SK-N-SH treated with all-trans-retinoic acid at 6 μM for 48 hours (cell line): ENCODE results near the gene KIAA0825.

Experiments
- ATAC-seq: fragments of 200-7000 bp; cut with Tn5 transposase; 3 replicates; pipeline ENCODE4 v1.9.1; 2020; ENCODE audit warnings: mild to moderate bottlenecking, moderate library complexity
- ARNTL ChIP-seq: fragments of 450-650 bp; formaldehyde crosslinking; IDR thresholded peaks from 2 replicates; pipeline ENCODE4 v1.5.0; 2020; ENCODE audit warnings: low read depth, mild to moderate bottlenecking, moderate library complexity, borderline replicate concordance
- BACH2 ChIP-seq: fragments of 250-450 bp; sonication (Bioruptor Pico); IDR thresholded peaks from 2 replicates; pipeline ENCODE4 v1.9.0; 2021; ENCODE audit warnings: mild to moderate bottlenecking, borderline replicate concordance
- CREB5 ChIP-seq: fragments of 250-450 bp; sonication (Bioruptor Pico); IDR thresholded peaks from 2 replicates; pipeline ENCODE4 v1.5.1; 2020; ENCODE audit warnings: low read depth, mild to moderate bottlenecking, moderate library complexity
- CSDC2 ChIP-seq: fragments of 250-450 bp; sonication (Bioruptor Pico); IDR thresholded peaks from 2 replicates; pipeline ENCODE4 v1.5.0; 2020; ENCODE audit warnings: mild to moderate bottlenecking, moderate library complexity
- CSRNP3 ChIP-seq: fragments of 250-450 bp; sonication (Bioruptor Pico); IDR thresholded peaks from 2 replicates; pipeline ENCODE4 v1.5.1; 2021; ENCODE audit warnings: mild to moderate bottlenecking, moderate library complexity
- ESRRG ChIP-seq: fragments of 250-450 bp; sonication (Bioruptor Pico); IDR thresholded peaks from 2 replicates; pipeline ENCODE4 v1.6.1; 2021; ENCODE audit warnings: mild to moderate bottlenecking
- GLIS3 ChIP-seq: fragments of 250-450 bp; sonication (Bioruptor Pico); IDR thresholded peaks from 2 replicates; pipeline ENCODE4 v1.5.0; 2020; ENCODE audit warnings: mild to moderate bottlenecking, moderate library complexity
- ISL1 ChIP-seq: fragments of 250-450 bp; sonication (Bioruptor Pico); IDR thresholded peaks from 2 replicates; pipeline ENCODE4 v2.1.2; 2022; ENCODE audit warnings: mild to moderate bottlenecking, moderate library complexity
- OSR1 ChIP-seq: fragments of 250-450 bp; sonication (Bioruptor Pico); IDR thresholded peaks from 2 replicates; pipeline ENCODE4 v1.8.0; 2022; ENCODE audit warnings: moderate library complexity, mild to moderate bottlenecking, inconsistent platforms
- PATZ1 ChIP-seq: fragments of 250-450 bp; sonication (Bioruptor Pico); IDR thresholded peaks from 2 replicates; pipeline ENCODE4 v1.8.0; 2020; ENCODE audit warnings: mild to moderate bottlenecking, moderate library complexity, borderline replicate concordance
- POU6F1 ChIP-seq: fragments of 250-450 bp; sonication (Bioruptor Pico); IDR thresholded peaks from 2 replicates; pipeline ENCODE4 v1.8.0; 2021; ENCODE audit warnings: low read depth, mild to moderate bottlenecking, moderate library complexity, borderline replicate concordance
- RARB ChIP-seq: fragments of 250-450 bp; sonication (Bioruptor Pico); IDR thresholded peaks from 2 replicates; pipeline ENCODE4 v1.8.0; 2021; ENCODE audit warnings: mild to moderate bottlenecking, moderate library complexity
- SNAI2 ChIP-seq: fragments of 250-450 bp; sonication (Bioruptor Pico); IDR thresholded peaks from 2 replicates; pipeline ENCODE4 v1.5.0; 2020; ENCODE audit warnings: mild to moderate bottlenecking, moderate library complexity
- TCF4 ChIP-seq: fragments of 250-450 bp; sonication (Bioruptor Pico); IDR thresholded peaks from 2 replicates; pipeline ENCODE4 v1.8.0; 2021; ENCODE audit warnings: mild to moderate bottlenecking, moderate library complexity, borderline replicate concordance
- TOX ChIP-seq: fragments of 250-450 bp; sonication (Bioruptor Pico); IDR thresholded peaks from 2 replicates; pipeline ENCODE4 v1.8.0; 2021; ENCODE audit warnings: mild to moderate bottlenecking, moderate library complexity, borderline replicate concordance
- TSHZ2 ChIP-seq: fragments of 250-450 bp; sonication (Bioruptor Pico); IDR thresholded peaks from 2 replicates; pipeline ENCODE4 v1.5.0; 2020; ENCODE audit warnings: mild to moderate bottlenecking, moderate library complexity
- ZFP3 ChIP-seq: fragments of 250-450 bp; sonication (Bioruptor Pico); IDR thresholded peaks from 2 replicates; pipeline ENCODE4 v1.5.0; 2020; ENCODE audit warnings: mild to moderate bottlenecking, moderate library complexity
- ZFP30 ChIP-seq: fragments of 450-650 bp; formaldehyde crosslinking; IDR thresholded peaks from 2 replicates; pipeline ENCODE4 v1.5.0; 2022; ENCODE audit warnings: mild to moderate bottlenecking, moderate library complexity
- ZNF565 ChIP-seq: fragments of 450-650 bp; formaldehyde crosslinking; conservative IDR thresholded peaks from 2 replicates; pipeline ENCODE4 v1.5.0; 2020; ENCODE audit warnings: low read depth, mild to moderate bottlenecking, moderate library complexity
- ZNF70 ChIP-seq: fragments of 450-650 bp; formaldehyde crosslinking; IDR thresholded peaks from 2 replicates; pipeline ENCODE4 v1.5.0; 2020; ENCODE audit warnings: mild to moderate bottlenecking, moderate library complexity
- ZNF8 ChIP-seq: fragments of 450-650 bp; formaldehyde crosslinking; IDR thresholded peaks from 2 replicates; pipeline ENCODE4 v1.5.0; 2020; ENCODE audit warnings: mild to moderate bottlenecking, moderate library complexity

The KIAA0825 gene

GRCh38 chr5:94157704-94158539, 460.5 kb downstream of the KIAA0825 start:
- TF ChIP-seq TCF4 (CRISPR knock-in tag), result no peak
- no peak for TF ChIP-seq RARB (CRISPR knock-in tag)
- TF ChIP-seq GLIS3 (CRISPR knock-in tag), result no peak
- no peak for TF ChIP-seq ZNF565 (CRISPR knock-in tag)
- TF ChIP-seq CREB5 (CRISPR knock-in tag), result no peak
- TF ChIP-seq TOX (CRISPR knock-in tag), result no peak
- no peak for TF ChIP-seq ZNF70 (CRISPR knock-in tag)
- TF ChIP-seq BACH2 (CRISPR knock-in tag), result no peak
- no peak for TF ChIP-seq CSDC2 (CRISPR knock-in tag)
- TF ChIP-seq ARNTL (CRISPR knock-in tag), result no peak
- no peak for TF ChIP-seq PATZ1 (CRISPR knock-in tag)
- no peak for ATAC-seq

- ATAC-seq, result 0 out of 3 replicates have a peak, but pooled peaks have one; percentile 28
- TF ChIP-seq GLIS3 (CRISPR knock-in tag), result no peak
- TF ChIP-seq TOX (CRISPR knock-in tag), result no peak
- no peak for TF ChIP-seq CSDC2 (CRISPR knock-in tag)
- TF ChIP-seq CSRNP3 (CRISPR knock-in tag), result no peak
- TF ChIP-seq OSR1 (CRISPR knock-in tag), result no peak
- no peak for TF ChIP-seq ISL1
- no peak for TF ChIP-seq ZNF565 (CRISPR knock-in tag)
- no peak for TF ChIP-seq POU6F1 (CRISPR knock-in tag)
- no peak for TF ChIP-seq ESRRG
- no peak for TF ChIP-seq TCF4 (CRISPR knock-in tag)
- no peak for TF ChIP-seq CREB5 (CRISPR knock-in tag)
- TF ChIP-seq TSHZ2 (CRISPR knock-in tag), result no peak
- TF ChIP-seq ZFP30 (CRISPR knock-in tag), result no peak
- no peak for TF ChIP-seq ARNTL (CRISPR knock-in tag)
- no peak for TF ChIP-seq PATZ1 (CRISPR knock-in tag)
- TF ChIP-seq ZNF8 (CRISPR knock-in tag), result no peak
- no peak for TF ChIP-seq ZFP3
- TF ChIP-seq SNAI2 (CRISPR knock-in tag), result no peak
- no peak for TF ChIP-seq RARB (CRISPR knock-in tag)
These were observed 463.7 kb downstream of the KIAA0825 start for GRCh38 chr5:94154672-94155071.
